ENCODE measurements around the gene KLF5.

DNA sequence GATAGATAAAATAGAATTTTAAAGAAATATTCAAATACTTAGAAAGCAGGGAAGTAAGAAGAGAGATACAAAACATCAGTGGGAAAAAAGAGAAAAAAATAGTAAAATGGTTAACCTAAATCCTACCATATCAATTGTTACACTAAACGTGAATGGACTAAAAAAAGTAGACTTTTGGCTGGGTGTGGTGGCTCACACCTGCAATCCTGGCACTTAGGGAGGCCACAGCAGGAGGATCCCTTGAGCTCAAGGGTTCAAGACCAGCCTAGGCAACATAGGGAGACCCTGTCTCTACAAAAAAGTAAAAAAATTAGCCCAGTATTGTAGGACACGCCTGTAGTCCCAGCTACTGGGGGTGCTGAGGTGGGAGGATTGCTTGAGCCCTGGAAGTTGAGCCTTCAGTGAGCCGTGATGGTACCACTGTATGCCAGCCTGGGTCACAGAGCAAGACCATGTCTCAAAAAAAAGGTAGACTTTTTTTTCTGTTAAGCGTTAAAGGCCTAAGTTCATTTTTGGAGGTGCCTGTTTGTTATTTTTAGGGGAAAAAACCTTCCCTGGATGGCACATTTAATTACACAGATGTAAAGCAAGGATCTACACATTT, 29.6 kb downstream of the KLF5 start:
- TF ChIP-seq, protein P1, sequence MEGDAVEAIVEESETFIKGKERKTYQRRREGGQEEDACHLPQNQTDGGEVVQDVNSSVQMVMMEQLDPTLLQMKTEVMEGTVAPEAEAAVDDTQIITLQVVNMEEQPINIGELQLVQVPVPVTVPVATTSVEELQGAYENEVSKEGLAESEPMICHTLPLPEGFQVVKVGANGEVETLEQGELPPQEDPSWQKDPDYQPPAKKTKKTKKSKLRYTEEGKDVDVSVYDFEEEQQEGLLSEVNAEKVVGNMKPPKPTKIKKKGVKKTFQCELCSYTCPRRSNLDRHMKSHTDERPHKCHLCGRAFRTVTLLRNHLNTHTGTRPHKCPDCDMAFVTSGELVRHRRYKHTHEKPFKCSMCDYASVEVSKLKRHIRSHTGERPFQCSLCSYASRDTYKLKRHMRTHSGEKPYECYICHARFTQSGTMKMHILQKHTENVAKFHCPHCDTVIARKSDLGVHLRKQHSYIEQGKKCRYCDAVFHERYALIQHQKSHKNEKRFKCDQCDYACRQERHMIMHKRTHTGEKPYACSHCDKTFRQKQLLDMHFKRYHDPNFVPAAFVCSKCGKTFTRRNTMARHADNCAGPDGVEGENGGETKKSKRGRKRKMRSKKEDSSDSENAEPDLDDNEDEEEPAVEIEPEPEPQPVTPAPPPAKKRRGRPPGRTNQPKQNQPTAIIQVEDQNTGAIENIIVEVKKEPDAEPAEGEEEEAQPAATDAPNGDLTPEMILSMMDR (IDR thresholded peaks at IDR 0.05), result no peak
- TF ChIP-seq POLR2A (IDR thresholded peaks at IDR 0.05), result no peak

Data from suprapubic skin (tissue), 3 donors.